ENCODE data around the gene RFC1. TPM values are rescaled to one million over a fixed set of nuclear protein-coding genes. Genes with fewer than 3 reads are reported as not detected.

Gene RFC1
- total RNA-seq, 1 donor from 2014 or later, result 43.9 TPM

GRCh38 chr4:39326468-39326977, 39.6 kb downstream of the RFC1 start:
- Mint-ChIP-seq H3K4me3 (ENCODE audit: unreplicated experiment) (no peak overlapping the region), H3K27ac (ENCODE audit: unreplicated experiment) (no peak overlapping the region), H3K9me3 (ENCODE audit: low read depth) (no peaks in the 10 kb centered on the region), H3K27me3 (ENCODE audit: low read depth) (no peaks in the 10 kb centered on the region), H3K36me3 (ENCODE audit: low read depth) (peaks cover 10% of the 10 kb centered on the region), H3K4me1 (ENCODE audit: low read depth) (peaks cover 14% of the 10 kb centered on the region)
- no peak for TF ChIP-seq CTCF (IDR thresholded peaks at IDR 0.05)
- no peak for DNase-seq (ENCODE audit: low spot score)

GRCh38 chr4:39324897-39325613, 41.1 kb downstream of the RFC1 start:
- H3K27ac Mint-ChIP-seq (ENCODE audit: unreplicated experiment), result no peak overlapping the region
- H3K9me3 Mint-ChIP-seq (ENCODE audit: low read depth), result no peaks in the 10 kb centered on the region
- H3K27me3 Mint-ChIP-seq (ENCODE audit: low read depth), result no peaks in the 10 kb centered on the region
- H3K4me1 Mint-ChIP-seq (ENCODE audit: low read depth), result peaks cover 24% of the 10 kb centered on the region
- H3K4me3 Mint-ChIP-seq (ENCODE audit: unreplicated experiment), result no peak overlapping the region
- no peak for DNase-seq (ENCODE audit: low spot score)
- TF ChIP-seq CTCF (IDR thresholded peaks at IDR 0.05), result no peak
- peaks cover 10% of the 10 kb centered on the region for H3K36me3 Mint-ChIP-seq (ENCODE audit: low read depth)

- H3K4me1 Mint-ChIP-seq (ENCODE audit: low read depth), result peaks cover 30% of the 10 kb centered on the region
- H3K27ac Mint-ChIP-seq (ENCODE audit: unreplicated experiment), result no peak overlapping the region
- peaks cover 10% of the 10 kb centered on the region for H3K36me3 Mint-ChIP-seq (ENCODE audit: low read depth)
- H3K27me3 Mint-ChIP-seq (ENCODE audit: low read depth), result no peaks in the 10 kb centered on the region
- TF ChIP-seq CTCF (IDR thresholded peaks at IDR 0.05), result no peak
- no peak for DNase-seq (ENCODE audit: low spot score)
- H3K4me3 Mint-ChIP-seq (ENCODE audit: unreplicated experiment), result no peak overlapping the region
- H3K9me3 Mint-ChIP-seq (ENCODE audit: low read depth), result no peaks in the 10 kb centered on the region
These were observed 41.7 kb downstream of the RFC1 start for GRCh38 chr4:39324446-39324845.

- peak overlapping the region; percentile 53 for H3K27ac Mint-ChIP-seq (ENCODE audit: unreplicated experiment)
- H3K36me3 Mint-ChIP-seq (ENCODE audit: low read depth), result peaks cover 10% of the 10 kb centered on the region
- H3K4me1 Mint-ChIP-seq (ENCODE audit: low read depth), result peaks cover 32% of the 10 kb centered on the region
- no peak overlapping the region for H3K4me3 Mint-ChIP-seq (ENCODE audit: unreplicated experiment)
- TF ChIP-seq CTCF (IDR thresholded peaks at IDR 0.05), result no peak
- no peaks in the 10 kb centered on the region for H3K27me3 Mint-ChIP-seq (ENCODE audit: low read depth)
- no peak for DNase-seq (ENCODE audit: low spot score)
- no peaks in the 10 kb centered on the region for H3K9me3 Mint-ChIP-seq (ENCODE audit: low read depth)
These were observed 42.3 kb downstream of the RFC1 start for GRCh38 chr4:39323821-39324220.

- Mint-ChIP-seq H3K27ac (ENCODE audit: unreplicated experiment) (peak overlapping the region; percentile 84), H3K36me3 (ENCODE audit: low read depth) (peaks cover 8% of the 10 kb centered on the region), H3K9me3 (ENCODE audit: low read depth) (no peaks in the 10 kb centered on the region), H3K4me3 (ENCODE audit: unreplicated experiment) (no peak overlapping the region), H3K4me1 (ENCODE audit: low read depth) (peaks cover 41% of the 10 kb centered on the region), H3K27me3 (ENCODE audit: low read depth) (no peaks in the 10 kb centered on the region)
- TF ChIP-seq CTCF (IDR thresholded peaks at IDR 0.05), result no peak
- no peak for DNase-seq (ENCODE audit: low spot score)
These were observed 45.6 kb downstream of the RFC1 start for GRCh38 chr4:39320381-39321115.

Data from chondrocyte (in vitro differentiated cells).